ENCODE results near the gene TGIF2.

The TGIF2 gene

DNA sequence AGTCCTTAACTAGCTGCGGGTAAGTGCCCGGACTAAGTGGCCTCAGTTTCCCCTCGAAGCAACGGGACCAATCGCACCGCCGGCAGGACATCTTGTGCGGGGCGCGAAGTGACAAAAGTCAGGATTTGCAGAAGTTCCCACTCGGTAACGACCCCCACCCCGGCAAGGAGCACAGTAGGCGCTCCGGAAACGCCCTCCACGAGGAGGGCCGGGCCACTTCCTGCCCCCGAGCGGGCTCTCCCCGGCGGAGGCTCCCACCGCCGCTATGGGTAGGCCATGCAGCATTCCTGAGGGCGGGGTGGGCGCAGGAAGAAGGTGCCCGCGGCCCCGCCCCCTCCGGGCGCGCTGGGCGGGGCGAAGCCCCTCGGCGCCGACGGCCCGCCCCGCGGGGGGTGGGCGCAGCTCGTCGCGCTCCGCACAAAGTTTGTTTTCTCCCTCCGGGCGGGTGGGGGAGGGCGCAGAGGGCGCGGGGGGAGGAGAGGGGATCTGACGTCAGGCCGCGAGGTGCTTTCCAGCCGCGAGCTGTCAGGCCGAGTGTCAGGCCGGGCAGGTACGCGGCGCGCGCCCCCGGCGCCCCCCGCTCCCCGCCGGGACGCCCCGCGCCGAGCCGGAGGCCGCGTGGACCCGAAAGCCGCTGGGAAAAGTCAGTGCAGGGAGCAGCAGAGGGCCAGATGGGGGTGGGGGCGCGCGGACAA lies at the start of gene TGIF2:
TGIF2 (plus strand) TSS at position 495 of the 695 bp plus-strand sequence. CDS start 5,178 bp downstream, outside the sequence.
- Mint-ChIP-seq H3K9me3 (no peaks in the 10 kb centered on the region), H3K36me3 (ENCODE audit: low read depth) (peaks cover 14% of the 10 kb centered on the region), H3K27me3 (ENCODE audit: low read depth, poor library complexity) (peaks cover 6% of the 10 kb centered on the region), H3K27ac (peak within 1 kb of the TSS; percentile 96), H3K4me3 (peak within 1 kb of the TSS; percentile 93), H3K4me1 (peaks cover 60% of the 10 kb centered on the region)
- peak; percentile 95 for DNase-seq
- TF ChIP-seq, protein P1, sequence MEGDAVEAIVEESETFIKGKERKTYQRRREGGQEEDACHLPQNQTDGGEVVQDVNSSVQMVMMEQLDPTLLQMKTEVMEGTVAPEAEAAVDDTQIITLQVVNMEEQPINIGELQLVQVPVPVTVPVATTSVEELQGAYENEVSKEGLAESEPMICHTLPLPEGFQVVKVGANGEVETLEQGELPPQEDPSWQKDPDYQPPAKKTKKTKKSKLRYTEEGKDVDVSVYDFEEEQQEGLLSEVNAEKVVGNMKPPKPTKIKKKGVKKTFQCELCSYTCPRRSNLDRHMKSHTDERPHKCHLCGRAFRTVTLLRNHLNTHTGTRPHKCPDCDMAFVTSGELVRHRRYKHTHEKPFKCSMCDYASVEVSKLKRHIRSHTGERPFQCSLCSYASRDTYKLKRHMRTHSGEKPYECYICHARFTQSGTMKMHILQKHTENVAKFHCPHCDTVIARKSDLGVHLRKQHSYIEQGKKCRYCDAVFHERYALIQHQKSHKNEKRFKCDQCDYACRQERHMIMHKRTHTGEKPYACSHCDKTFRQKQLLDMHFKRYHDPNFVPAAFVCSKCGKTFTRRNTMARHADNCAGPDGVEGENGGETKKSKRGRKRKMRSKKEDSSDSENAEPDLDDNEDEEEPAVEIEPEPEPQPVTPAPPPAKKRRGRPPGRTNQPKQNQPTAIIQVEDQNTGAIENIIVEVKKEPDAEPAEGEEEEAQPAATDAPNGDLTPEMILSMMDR (IDR thresholded peaks at IDR 0.05) = no peak

GRCh38 chr20:36525620-36526365 lies 47.6 kb upstream of the TGIF2 start:
- Mint-ChIP-seq H3K27ac (peak overlapping the region; percentile 96), H3K4me1 (peaks cover 31% of the 10 kb centered on the region), H3K9me3 (no peaks in the 10 kb centered on the region), H3K4me3 (no peak overlapping the region), H3K27me3 (ENCODE audit: low read depth, poor library complexity) (no peaks in the 10 kb centered on the region), H3K36me3 (ENCODE audit: low read depth) (peaks cover 55% of the 10 kb centered on the region)
- TF ChIP-seq, protein P1 (IDR thresholded peaks at IDR 0.05) = no peak
- DNase-seq = no peak

DNA sequence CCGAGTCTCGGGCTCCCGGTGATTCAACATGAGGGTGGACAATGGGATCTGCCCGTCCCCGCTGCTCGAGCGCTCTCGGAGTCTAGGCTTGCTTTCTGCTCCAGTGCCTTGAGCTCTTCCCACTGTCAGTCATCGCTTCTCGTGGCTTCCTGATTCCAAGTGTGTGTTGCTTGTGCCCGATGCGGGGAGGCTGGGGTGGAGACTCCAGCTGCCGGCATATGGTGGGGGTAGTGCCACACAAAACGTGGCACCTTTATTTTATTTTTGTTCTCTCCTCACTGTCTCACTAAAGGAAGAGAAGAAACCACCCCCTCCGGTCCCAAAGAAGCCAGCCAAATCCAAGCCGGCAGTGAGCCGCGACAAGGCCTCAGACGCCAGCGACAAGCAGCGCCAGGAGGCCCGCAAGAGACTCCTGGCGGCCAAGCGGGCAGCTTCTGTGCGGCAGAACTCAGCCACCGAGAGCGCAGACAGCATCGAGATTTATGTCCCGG lies 46.8 kb upstream of the TGIF2 start:
- H3K27ac Mint-ChIP-seq = peak overlapping the region; percentile 96
- H3K9me3 Mint-ChIP-seq = no peaks in the 10 kb centered on the region
- peaks cover 29% of the 10 kb centered on the region for H3K4me1 Mint-ChIP-seq
- peaks cover 49% of the 10 kb centered on the region for H3K36me3 Mint-ChIP-seq (ENCODE audit: low read depth)
- no peak for DNase-seq
- no peaks in the 10 kb centered on the region for H3K27me3 Mint-ChIP-seq (ENCODE audit: low read depth, poor library complexity)
- H3K4me3 Mint-ChIP-seq = no peak overlapping the region
- TF ChIP-seq, protein P1 (IDR thresholded peaks at IDR 0.05) = no peak

GRCh38 chr20:36527331-36528125 lies 45.9 kb upstream of the TGIF2 start:
- H3K27ac Mint-ChIP-seq = peak overlapping the region; percentile 96
- H3K4me3 Mint-ChIP-seq = no peak overlapping the region
- peaks cover 19% of the 10 kb centered on the region for H3K4me1 Mint-ChIP-seq
- TF ChIP-seq, protein P1 (IDR thresholded peaks at IDR 0.05) = no peak
- no peak for DNase-seq
- peaks cover 42% of the 10 kb centered on the region for H3K36me3 Mint-ChIP-seq (ENCODE audit: low read depth)
- H3K27me3 Mint-ChIP-seq (ENCODE audit: low read depth, poor library complexity) = no peaks in the 10 kb centered on the region
- no peaks in the 10 kb centered on the region for H3K9me3 Mint-ChIP-seq

DNA sequence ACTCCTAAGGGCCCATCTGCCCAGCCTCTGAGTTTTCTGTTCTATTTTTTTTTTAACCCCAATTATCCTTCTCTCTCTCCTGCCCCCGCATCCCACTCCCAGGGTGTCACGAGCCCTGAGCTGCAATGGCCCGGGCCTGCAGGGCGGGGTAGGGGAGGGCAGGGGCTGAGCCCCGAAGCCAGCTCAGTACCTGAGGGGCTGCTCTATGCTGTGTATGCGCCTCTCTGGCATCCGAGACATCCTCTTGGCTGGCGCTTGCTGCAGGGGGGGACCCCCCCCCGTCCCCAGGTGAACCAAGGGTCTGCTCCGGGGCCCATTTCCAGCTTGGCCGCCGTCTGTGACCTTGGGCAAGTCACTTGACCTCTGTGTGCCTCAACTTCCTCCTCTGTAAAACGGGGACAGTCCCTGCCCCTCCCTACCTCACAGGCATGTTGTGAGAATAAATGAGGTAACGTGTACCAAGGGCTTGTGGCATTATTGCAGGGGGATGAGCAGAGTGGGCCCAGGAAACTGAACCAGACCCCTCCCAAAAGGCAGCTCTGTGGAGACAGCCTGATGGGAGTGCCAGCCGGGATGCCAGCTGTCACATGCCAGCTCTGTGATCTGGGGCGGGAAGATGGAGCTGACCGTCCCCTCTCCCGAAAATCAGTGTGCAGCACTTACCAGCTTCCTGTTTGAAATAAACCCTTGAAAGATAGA lies 45.1 kb upstream of the TGIF2 start:
- Mint-ChIP-seq H3K27ac (no peak overlapping the region), H3K9me3 (no peaks in the 10 kb centered on the region)

More for the DNA sequence above, 45.1 kb upstream of the TGIF2 start:
- Mint-ChIP-seq H3K27me3 (ENCODE audit: low read depth, poor library complexity) (no peaks in the 10 kb centered on the region), H3K36me3 (ENCODE audit: low read depth) (peaks cover 42% of the 10 kb centered on the region), H3K4me1 (peaks cover 14% of the 10 kb centered on the region), H3K4me3 (no peak overlapping the region)
- no peak for DNase-seq
- TF ChIP-seq, protein P1 (IDR thresholded peaks at IDR 0.05) = no peak

Data from nephron progenitor cell (in vitro differentiated cells).